SK-N-MC (cell line): Measurements from ENCODE around the gene GABRB2.

Experiments
- DNase-seq: peaks from one replicate; pipeline ENCODE4 v3.0.0-alpha.2; 2011; ENCODE audit warnings: low read depth, low spot score
- H3K27ac ChIP-seq: fragments of 200-600 bp; sonication (generic); 2 replicates; pipeline ENCODE4 v1.5.1; 2016; ENCODE audit warnings: mixed run types
- H3K36me3 ChIP-seq: fragments of 200-600 bp; sonication (generic); 2 replicates; pipeline ENCODE4 v1.6.1; 2017; ENCODE audit warnings: antibody characterized with exemption, low read length, mixed read lengths; ENCODE audit not compliant: insufficient read depth
- H3K4me3 ChIP-seq: fragments of 200-600 bp; sonication (generic); 2 replicates; pipeline ENCODE4 v1.5.1; 2016
- H3K9ac ChIP-seq: fragments of 200-600 bp; sonication (generic); 2 replicates; pipeline ENCODE4 v1.8.0; 2017; ENCODE audit warnings: mixed run types, mixed read lengths; ENCODE audit not compliant: insufficient read length
- H3K9me3 ChIP-seq: fragments of 200-600 bp; sonication (generic); 2 replicates; pipeline ENCODE4 v1.6.1; 2017; ENCODE audit warnings: low read depth, mild to moderate bottlenecking, antibody characterized with exemption, low read length, moderate library complexity, mixed read lengths
- EZH2 ChIP-seq: fragments of 200-600 bp; sonication (generic); IDR thresholded peaks from one replicate; pipeline ENCODE4 v1.6.1; 2017; ENCODE audit warnings: antibody characterized with exemption
- FOXP2 ChIP-seq: optimal IDR thresholded peaks from 2 replicates; pipeline ENCODE3; 2011; ENCODE audit warnings: mild to moderate bottlenecking, moderate library complexity; ENCODE audit not compliant: insufficient read depth; ENCODE audit errors: extremely low read length, control extremely low read depth
- POLR2AphosphoS5 ChIP-seq: IDR thresholded peaks from 2 replicates; pipeline ENCODE4 v1.6.1; 2012; ENCODE audit warnings: mild to moderate bottlenecking, low read depth, low read length, borderline replicate concordance

Gene GABRB2

DNA sequence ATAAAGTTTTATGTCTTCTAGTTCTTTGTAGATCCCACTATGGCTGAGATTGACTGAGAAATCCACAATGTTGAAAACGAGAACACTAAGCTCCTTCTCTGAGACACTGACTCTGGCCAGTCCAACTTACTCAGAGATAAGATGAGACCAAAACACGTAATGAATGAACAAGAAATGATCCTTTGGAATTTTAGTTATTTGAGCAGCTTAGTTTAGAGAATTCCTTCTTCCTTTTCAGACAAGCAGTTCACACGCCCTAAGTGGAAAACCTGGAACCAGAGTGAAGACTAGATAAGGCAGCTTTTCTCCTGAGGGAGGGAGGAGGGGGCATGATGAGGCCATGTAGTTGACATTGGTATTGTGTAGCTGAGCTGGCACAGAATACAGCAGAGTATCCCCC is 139.6 kb downstream of the GABRB2 start:
- Histone ChIP-seq H3K9ac (no peak overlapping the region), H3K36me3 (no peaks in the 10 kb centered on the region), H3K27ac (no peak overlapping the region), H3K4me3 (no peak overlapping the region), H3K9me3 (no peaks in the 10 kb centered on the region)
- no peak for DNase-seq
- no peak for TF ChIP-seq FOXP2
- no peak for TF ChIP-seq POLR2AphosphoS5
- no peak for TF ChIP-seq EZH2

DNA sequence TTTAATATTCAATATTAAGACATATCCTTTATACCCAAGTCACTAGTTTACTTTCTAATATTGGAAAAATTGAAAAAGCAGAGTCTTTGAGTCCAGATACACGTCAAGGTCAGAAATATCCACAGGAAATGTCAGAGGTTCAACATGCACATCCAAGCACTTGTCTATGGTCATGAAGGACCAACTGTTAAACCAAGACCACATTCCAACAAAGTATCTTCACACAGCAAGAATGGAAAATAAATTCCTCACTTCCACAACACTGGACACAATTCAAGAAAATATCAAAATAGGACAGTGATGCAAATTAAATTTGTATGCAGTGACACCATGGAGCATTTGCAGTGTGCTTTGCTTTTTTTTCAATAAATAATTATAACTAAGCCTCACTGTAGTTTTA is 142.5 kb downstream of the GABRB2 start:
- no peaks in the 10 kb centered on the region for H3K9me3 ChIP-seq
- H3K36me3 ChIP-seq = no peaks in the 10 kb centered on the region
- TF ChIP-seq EZH2 = no peak
- TF ChIP-seq POLR2AphosphoS5 = no peak
- TF ChIP-seq FOXP2 = no peak
- no peak overlapping the region for H3K4me3 ChIP-seq
- no peak for DNase-seq
- H3K27ac ChIP-seq = no peak overlapping the region
- H3K9ac ChIP-seq = no peak overlapping the region

DNA sequence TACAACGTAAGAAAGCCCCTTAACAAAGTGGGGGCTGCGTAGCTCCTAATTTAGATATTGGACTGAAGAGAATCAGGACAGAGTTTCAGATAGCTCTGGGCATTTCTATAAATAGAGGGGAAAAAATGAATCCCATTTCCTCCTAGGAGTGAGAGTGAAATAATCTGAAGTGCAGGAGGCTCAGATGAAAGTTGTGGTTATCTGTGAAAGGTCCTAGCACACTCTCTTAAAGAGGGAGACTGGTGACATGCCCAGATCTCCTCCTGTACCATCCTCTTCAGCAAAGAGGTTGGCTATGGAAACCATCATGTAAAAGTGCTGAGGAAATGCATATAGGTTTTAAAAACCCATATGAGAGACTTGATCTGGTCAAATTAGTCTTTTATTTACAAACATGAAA is 143.4 kb downstream of the GABRB2 start:
- Histone ChIP-seq H3K9me3 (no peaks in the 10 kb centered on the region), H3K27ac (no peak overlapping the region), H3K36me3 (no peaks in the 10 kb centered on the region), H3K9ac (no peak overlapping the region), H3K4me3 (no peak overlapping the region)
- no peak for TF ChIP-seq EZH2
- TF ChIP-seq POLR2AphosphoS5 = no peak
- TF ChIP-seq FOXP2 = no peak
- no peak for DNase-seq

DNA sequence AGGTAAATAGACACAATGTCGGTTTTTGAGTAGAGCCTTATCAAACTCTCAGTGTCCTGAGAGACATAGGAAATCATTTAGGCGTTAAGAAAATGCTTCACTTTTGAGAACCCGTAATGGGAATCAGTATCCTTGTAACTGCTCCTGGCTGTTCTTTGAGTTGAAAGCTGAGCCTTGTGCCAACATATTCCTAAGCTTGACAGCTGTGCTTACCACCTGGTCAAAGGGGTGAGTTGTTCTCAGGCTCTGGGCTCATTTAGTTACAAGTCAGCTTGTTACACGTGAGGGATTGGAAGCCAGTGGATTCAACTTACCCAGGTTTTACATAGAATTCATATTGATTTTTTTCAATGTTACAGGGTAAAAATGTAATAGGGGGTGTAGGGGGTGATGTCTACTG is 145.9 kb downstream of the GABRB2 start:
- H3K9me3 ChIP-seq = no peaks in the 10 kb centered on the region
- no peak for DNase-seq
- H3K9ac ChIP-seq = no peak overlapping the region
- H3K4me3 ChIP-seq = no peak overlapping the region
- TF ChIP-seq POLR2AphosphoS5 = no peak
- TF ChIP-seq EZH2 = no peak
- TF ChIP-seq FOXP2 = no peak
- no peaks in the 10 kb centered on the region for H3K36me3 ChIP-seq
- no peak overlapping the region for H3K27ac ChIP-seq

DNA sequence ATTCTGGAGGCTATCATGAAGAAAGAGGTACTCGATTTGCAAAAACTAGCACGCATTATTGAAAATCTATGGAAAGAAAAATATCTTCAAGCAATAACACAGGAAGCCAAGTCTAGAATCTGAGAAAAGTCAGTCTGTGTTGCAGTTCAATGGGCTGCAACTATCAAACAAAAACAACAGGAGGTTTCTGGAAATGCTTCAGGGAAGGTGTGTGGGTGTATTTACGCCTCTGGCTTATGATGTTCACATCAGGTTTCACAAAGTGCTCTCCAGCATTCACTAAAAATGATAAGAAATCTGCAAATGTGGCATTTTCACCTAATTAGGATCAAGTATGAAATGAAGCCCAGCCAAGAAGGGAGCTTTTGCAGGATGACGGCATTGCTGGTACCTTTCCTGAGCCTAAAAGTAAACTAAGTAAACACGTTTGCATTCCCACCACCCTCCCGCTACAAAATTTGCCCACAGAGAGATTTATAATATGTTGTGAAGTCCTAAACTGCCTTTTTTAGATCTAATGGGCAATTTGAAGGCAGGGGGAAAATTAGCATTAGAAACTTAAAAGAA is 146.4 kb downstream of the GABRB2 start:
- H3K36me3 ChIP-seq = no peaks in the 10 kb centered on the region
- no peak overlapping the region for H3K27ac ChIP-seq
- H3K4me3 ChIP-seq = no peak overlapping the region
- H3K9ac ChIP-seq = no peak overlapping the region
- TF ChIP-seq EZH2 (no peak), POLR2AphosphoS5 (no peak), FOXP2 (no peak)
- no peaks in the 10 kb centered on the region for H3K9me3 ChIP-seq
- no peak for DNase-seq

DNA sequence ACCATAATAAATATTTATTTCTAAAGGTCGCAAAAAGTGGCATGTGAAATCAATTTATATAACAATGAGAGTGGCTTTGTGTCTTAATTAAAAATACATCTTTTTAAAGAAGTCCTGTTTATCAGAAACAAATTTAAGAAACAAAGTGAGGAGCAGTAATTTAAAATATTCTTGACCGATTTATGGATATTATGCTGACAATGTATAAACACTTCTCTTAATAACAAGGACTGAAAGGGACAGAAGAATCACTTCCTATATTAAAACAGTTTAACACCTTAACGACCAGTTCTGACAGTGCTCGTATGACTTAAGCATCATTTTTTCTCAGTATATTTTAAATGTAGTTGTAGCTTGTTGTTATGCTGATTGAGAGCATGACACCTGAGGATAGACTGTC is 149.1 kb downstream of the GABRB2 start:
- Histone ChIP-seq H3K36me3 (no peaks in the 10 kb centered on the region), H3K9ac (no peak overlapping the region), H3K27ac (no peak overlapping the region), H3K9me3 (no peaks in the 10 kb centered on the region), H3K4me3 (no peak overlapping the region)
- TF ChIP-seq POLR2AphosphoS5 (no peak), FOXP2 (no peak), EZH2 (no peak)
- no peak for DNase-seq

DNA sequence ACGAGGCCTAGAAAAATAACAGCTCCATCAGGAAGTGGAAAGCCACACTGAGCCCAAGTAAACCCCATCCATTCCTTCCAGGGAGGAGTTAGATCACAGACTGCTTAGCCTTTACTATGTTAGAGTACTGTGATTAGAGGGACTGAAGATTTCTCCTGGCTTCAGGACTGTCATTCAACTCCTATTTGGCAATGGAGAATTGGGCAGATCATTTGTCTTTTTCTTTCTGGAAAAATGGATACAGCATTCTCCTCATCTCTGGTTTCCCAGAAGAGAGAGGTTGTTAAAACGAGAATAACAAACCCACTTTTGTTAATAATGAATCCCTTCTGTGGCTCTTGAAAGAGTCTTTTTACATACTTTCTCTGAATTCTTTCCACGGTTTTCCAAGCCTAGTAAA is 150.4 kb downstream of the GABRB2 start:
- H3K4me3 ChIP-seq = no peak overlapping the region
- no peak overlapping the region for H3K27ac ChIP-seq
- no peak for DNase-seq
- no peak for TF ChIP-seq POLR2AphosphoS5
- TF ChIP-seq EZH2 = no peak
- TF ChIP-seq FOXP2 = no peak
- H3K9me3 ChIP-seq = no peaks in the 10 kb centered on the region
- no peaks in the 10 kb centered on the region for H3K36me3 ChIP-seq
- no peak overlapping the region for H3K9ac ChIP-seq

DNA sequence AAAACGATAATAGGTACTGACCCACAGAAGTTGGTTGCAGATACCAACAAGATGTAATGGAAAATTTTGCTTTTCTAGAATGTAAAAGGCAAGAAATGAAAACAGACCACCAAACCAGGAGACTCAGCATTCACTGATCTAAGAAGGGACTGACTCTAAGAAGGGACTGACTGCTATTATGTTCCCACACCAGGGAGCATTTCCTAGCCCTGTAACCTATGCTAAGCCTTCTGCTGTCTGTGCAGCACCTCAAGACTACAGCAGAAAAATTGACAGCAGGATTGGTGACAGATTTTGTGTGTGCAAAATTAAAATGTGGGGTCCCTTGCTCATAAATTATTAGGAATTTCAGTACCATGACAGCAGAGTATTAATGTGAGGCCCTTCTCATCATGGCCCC is 154.8 kb downstream of the GABRB2 start:
- H3K9ac ChIP-seq = no peak overlapping the region
- no peaks in the 10 kb centered on the region for H3K36me3 ChIP-seq
- no peak for DNase-seq
- H3K27ac ChIP-seq = no peak overlapping the region
- no peak for TF ChIP-seq EZH2
- TF ChIP-seq FOXP2 = no peak
- TF ChIP-seq POLR2AphosphoS5 = no peak
- no peak overlapping the region for H3K4me3 ChIP-seq
- H3K9me3 ChIP-seq = no peaks in the 10 kb centered on the region

DNA sequence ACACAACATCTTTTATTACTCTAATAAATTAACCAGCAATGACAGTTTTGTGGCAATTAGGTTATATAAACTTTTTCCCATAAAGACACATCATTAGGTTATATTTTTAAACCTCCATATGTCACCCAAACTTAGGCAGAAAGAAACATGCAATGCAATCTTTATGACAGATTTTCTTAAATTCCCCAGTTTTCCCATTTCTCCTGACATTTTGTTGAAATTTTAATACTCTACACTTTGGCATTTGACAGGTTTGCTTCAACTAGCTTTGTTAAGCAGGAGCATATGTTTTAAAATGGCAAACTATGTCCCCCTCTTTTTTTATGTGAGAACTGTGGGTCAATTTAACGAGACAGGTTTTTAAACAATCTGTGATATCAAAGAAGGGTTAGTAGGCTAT is 155.5 kb downstream of the GABRB2 start:
- Histone ChIP-seq H3K36me3 (no peaks in the 10 kb centered on the region), H3K9me3 (no peaks in the 10 kb centered on the region), H3K4me3 (no peak overlapping the region), H3K9ac (no peak overlapping the region), H3K27ac (no peak overlapping the region)
- DNase-seq = no peak
- no peak for TF ChIP-seq FOXP2
- no peak for TF ChIP-seq POLR2AphosphoS5
- TF ChIP-seq EZH2 = no peak
